Spleen (tissue), 7 donors: ENCODE results near the gene ITSN1.

Source experiments
- CTCF ChIP-seq, 11 experiments: fragments of 200-600 bp in 7 of 11; fragments of 450-650 bp in 4 of 11; sonication (generic) in 4 of 11; IDR thresholded peaks in 8 of 11; conservative IDR thresholded peaks in 3 of 11; 1 replicate in 7 of 11; 2 replicates in 4 of 11; pipeline versions ENCODE4 v1.4.0 to v1.8.0; 2016 to 2021; ENCODE audit warnings: antibody characterized with exemption in 11 of 11, inconsistent platforms in 4 of 11, mild to moderate bottlenecking in 1 of 11
- POLR2A ChIP-seq, 3 donors: fragments of 450-650 bp; IDR thresholded peaks; one replicate each; pipeline ENCODE4 v1.5.1; 2017; ENCODE audit warnings: antibody characterized with exemption in 3 of 3, mild to moderate bottlenecking in 1 of 3
- POLR2AphosphoS5 ChIP-seq, 3 donors: sonication (generic); formaldehyde crosslinking; IDR thresholded peaks; one replicate each; pipeline ENCODE4 v1.5.1; 2017; ENCODE audit warnings: antibody characterized with exemption in 3 of 3
- donor health status: DM: no; HTN: no; CAD: no; lungs with moderate emphysema.
- donor health status: DM: no; HTN: no; CAD: no.
- donor health status: DM: no; HTN: no; CAD: no.

DNA sequence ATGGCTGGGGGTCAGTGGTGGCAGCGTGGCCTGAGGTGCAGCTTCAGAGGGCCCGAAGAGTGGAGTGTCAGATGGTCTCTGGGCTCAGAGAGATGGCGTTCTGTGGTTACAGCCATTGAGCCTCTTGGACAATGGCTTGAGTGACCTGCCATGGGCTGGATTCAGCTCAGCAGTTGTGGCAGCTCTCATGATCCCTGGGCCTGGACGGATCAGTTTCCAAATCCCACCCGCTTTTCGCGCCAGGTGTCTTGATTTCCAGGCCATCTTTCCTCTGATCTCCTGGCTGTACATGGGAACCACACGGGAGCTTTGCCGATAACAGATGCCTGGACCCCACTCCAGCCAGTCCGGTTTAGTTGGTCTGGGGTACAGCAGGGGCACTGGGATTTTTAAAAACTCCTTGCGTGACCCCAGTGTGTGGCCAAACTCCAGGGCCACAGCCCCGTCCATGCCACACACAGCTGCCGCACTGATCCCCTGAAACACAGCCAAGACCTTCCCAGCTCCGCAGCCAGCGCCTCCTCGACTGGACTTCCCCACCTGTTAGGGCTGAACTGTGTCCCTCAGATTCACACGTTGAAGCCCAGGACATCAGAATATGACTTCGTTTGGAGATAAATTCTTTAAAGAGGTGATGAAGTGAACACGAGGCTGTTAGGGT is 205.4 kb downstream of the ITSN1 start:
- TF ChIP-seq POLR2A (IDR thresholded peaks at IDR 0.05), result no peak
- TF ChIP-seq POLR2AphosphoS5 (IDR thresholded peaks at IDR 0.05), result no peak
- TF ChIP-seq CTCF (IDR thresholded peaks at IDR 0.05 in 8 of 11, conservative IDR thresholded peaks at IDR 0.05 in 3 of 11), result no peak
